Measurements from ENCODE around the gene IL6ST.

The IL6ST gene

DNA sequence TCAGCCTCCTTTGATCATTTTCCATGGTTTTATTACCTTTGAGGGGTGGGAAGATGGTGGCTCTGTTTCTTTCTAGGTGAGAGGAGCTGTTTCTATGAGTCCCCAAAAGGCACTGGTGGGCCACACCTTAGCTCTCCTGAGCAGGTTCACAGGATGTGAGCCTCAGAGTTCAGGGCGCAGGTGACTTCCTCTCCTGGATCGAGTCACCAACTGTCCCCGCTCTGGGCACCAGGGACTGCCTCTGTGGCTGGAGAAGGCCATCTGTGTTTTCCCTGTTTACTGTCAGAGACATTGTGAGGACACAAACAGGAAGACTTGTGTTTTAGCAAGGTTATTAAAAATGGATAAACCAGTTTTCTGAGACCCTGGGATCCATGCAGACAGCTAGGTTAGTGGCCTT lies 75.1 kb downstream of the IL6ST start:
- no peak for DNase-seq (ENCODE audit: low read depth)

DNA sequence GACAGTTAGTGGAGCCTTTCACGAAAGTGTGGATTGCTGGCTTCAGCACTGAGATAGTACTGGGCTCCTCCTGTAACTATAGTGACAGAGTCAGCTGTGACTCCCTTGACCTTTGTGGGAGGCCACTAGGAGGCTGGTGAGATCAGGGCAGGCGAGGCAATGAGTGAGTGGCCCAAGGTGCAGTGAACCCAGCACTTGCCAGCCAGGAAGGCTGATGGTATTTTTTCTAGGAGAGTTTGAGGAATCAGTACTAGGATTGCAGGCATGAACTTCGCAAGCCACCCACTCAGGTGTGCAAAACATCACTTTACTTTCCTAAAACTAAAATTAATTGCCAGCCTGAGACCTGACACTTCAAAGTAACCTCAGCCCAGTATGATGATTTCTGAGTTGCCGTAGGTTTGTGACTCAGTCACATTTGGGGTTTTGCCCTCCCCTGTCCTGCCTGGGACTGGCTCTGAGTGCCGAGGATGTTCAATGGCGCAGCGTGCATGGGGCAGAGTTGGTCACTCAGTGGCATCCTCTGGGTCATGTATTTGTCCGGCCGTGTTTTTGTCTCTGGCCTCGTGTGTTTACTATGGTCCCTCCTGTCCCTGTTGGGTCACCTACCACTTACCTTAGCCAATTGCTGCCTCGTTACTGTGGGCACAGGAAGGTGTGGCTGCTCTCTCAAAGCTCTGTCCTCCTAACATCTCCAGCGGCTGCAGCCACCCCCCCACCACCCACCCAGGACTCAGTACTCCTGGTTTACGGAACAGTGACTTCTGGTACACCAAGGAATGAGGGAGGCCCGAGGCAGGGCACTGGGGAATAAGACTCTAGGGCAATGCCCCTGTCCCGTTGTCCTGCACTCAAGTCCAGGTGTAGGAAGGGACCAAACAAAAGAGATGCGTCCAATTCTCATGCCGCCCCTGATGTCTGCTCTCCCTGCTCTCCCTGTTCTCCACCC lies 76.4 kb downstream of the IL6ST start:
- DNase-seq (ENCODE audit: low read depth): no peak

DNA sequence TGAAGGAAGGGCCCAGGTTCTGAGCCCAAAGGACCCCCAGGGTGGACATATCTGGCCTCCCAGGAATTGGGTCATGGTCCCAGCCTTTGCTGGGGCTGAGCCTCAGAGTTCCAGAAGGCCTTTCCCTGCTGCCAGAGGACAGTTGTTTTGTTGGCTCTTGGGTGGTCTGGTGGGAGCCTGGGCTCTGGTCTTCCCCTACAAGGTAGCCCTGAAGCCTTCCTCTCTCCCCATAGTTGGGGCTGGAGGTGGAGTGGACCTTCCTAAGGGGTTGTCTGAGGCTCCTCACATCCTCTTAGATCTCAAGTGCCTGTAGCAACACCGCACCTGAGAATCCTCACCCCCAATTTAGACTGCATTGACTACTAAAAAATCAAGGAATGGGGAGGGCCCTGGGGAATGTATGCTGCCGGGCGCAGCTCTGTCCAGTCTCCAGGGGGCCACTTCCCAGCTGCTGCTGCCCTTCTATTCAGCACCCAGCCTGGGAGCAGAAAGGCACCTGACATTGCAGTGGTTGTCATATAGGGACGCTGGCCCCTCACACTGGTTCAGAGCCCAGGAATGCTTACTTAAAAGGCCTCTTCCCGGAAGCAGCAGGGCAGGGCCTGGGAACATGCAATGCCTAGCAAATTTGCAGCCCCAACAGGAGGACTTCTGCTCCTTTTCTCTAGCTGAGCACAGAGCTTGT lies 77.2 kb downstream of the IL6ST start:
- no peak for DNase-seq (ENCODE audit: low read depth)

DNA sequence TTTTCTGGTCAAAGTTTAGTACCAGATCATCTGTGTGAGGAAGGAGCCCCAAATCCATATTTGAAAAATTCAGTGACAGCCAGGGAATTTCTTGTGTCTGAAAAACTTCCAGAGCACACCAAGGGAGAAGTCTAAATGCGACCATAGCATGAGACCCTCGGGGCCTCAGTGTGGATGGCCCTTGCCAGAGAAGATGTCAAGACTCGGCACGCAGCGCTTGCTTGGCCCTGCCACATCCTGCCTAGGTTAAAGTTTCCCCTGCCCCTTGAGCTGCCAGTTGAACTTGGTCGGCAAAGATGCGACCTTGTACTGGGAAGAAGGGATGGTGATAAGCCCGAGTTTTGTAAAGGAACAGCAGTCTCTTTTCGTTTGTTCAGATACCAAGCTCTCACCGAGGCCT lies 77.8 kb downstream of the IL6ST start:
- no peak for DNase-seq (ENCODE audit: low read depth)

DNA sequence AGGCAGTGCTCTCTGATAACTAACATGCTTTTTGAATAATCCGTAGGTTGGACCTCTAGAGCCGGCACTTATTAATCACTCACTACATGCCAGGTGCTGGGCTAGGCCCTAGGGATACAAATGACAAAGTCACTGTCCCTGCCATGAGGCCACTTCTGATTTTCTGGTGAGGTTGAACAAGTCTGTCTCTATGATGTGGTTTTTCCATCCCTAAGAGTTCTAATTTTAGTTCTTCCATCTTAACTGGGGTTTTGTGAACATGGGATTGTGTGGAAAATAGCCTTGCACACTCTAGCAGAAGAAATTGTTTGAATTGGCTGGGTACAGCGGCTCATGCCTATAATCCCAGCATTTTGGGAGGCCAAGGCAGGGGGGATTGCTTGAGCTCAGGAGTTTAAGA lies 79.0 kb downstream of the IL6ST start:
- DNase-seq (ENCODE audit: low read depth): no peak

DNA sequence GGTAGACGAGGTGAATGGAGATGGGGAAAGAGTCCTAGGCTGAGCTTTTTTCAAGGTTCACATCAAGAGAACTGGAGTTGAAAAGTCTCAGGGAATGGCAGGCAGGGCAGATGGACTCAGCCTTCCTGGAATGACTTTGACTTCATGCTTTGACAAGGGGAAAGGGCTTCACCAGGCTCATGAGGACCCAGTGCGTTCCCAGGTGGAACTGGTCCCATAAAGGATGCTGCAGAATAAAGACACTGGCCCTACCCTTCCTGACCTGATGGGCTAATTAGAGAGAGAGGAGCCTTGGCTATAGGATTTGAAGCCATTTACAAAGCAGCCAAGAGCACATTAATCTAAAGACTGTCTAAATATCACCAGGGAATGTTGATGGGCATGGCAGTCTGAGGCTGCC lies 79.8 kb downstream of the IL6ST start:
- DNase-seq (ENCODE audit: low read depth): no peak

DNA sequence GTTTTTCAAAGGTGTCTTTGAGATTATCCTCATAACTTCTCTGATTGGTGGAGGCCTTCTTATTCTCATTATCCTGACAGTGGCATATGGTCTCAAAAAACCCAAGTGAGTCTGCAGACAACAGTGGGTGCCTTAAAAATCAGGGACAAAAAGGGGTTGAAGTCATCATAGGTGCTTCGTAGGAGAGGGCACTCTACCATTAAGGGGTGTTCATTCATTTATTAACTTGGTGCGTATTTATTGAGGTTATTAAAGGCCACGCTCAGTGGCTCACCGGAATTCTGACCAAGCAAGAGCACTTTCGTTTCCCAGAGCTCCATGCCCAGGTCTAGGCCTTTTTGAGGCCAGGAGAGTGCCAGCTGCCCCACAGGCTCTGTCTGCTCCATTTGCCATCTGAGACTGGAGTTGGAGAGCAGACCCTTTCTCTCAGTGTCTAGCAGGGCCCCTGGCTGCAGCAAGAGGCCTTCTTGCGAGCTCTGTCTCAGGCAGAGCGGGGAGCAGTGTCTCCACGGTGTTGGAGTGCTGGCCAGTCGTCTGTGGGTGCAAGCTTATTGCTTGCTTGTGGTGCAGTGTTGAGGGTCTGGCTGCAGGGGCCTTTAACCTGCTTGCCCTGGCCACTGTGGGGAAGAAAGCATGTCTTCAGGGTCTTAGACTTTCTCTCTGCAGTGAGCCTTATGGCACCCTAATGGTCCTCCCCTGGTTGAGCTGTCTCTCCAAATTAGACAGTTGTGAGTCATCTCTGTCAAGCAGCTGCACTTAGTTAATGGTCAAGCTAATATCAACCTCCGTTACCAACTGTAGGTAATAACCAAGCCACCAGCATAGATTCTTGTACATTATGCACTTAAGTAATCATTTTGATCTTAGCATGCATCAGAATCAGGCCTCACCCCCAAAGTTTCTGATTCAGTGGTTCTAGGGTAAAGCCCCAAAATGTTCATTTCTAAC lies 81.0 kb downstream of the IL6ST start:
- no peak for DNase-seq (ENCODE audit: low read depth)

DNA sequence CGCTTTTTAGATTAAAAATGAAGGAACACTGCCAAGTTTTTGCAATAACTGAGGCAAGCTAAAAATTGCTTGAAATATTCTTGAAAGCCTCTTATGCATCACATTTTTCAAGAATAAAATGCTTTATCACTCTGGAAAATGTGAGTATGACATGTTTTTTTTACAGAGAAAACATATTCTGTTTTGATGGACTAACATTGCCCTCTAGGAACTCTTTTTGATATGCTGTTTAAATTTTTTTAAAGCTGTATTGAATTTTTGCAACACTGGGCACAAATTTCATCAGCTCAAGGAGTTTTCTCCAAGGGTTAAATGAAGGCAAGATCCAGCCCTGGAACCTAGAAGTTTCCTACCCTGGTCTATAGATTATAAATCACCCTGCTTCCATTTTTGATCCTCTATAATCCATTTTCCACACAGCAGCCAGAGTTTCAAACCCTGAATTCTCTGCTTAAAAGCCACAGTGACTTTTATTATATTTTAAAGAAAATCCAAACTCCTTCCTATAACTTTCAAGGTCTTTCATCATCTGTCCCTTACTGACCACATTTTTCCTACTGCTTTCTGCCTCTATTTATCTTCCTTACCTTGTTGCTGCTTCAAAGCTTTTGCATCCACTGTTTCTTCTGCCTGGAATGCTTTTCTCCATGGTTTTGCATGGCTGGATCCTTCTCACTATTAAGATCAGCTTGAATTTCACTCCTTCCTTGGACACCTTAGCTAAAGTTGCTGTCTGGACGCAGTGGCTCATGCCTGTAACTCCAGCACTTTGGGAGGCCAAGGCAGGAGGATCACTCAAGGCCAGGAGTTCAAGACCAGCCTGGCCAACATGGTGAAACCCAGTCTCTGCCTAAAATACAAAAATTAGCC lies 82.7 kb downstream of the IL6ST start:
- DNase-seq (ENCODE audit: low read depth): no peak

DNA sequence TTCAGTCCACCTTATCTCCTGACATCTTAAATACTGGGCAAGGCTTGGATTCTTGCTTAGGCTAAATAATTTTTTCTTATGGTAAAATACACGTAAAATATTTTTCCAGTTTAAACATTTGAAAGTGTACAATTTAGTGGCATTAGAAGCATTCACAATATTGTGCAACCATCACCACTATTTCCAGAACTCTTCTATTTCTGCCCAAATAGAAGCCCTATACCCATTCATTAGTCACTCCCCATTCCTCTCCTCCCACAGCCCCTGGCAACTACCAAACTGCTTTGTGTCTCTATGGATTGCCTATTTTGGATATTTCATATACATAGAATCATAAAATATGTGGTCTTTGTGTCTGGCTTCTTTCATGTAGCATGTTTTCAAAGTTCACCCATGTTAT lies 86.0 kb downstream of the IL6ST start:
- no peak for DNase-seq (ENCODE audit: low read depth)

DNA sequence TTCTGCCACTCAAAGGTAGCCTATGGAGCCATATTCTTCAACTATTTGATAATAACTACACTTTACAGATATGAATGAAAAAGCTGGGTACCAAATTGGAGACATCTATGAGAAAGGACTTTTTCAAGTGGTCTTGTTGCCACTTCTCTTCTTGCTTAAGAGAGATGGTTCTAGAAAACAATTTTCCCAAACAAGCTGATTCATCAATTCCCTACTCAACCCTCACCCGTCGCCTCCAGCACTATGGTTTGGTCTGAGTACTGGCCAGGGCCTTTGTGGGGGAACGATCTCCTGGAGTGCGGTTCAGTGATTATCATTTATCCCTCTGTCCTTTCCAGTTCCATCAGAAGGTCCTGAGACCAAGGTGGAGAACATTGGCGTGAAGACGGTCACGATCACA lies 86.8 kb downstream of the IL6ST start:
- DNase-seq (ENCODE audit: low read depth): no peak

DNA sequence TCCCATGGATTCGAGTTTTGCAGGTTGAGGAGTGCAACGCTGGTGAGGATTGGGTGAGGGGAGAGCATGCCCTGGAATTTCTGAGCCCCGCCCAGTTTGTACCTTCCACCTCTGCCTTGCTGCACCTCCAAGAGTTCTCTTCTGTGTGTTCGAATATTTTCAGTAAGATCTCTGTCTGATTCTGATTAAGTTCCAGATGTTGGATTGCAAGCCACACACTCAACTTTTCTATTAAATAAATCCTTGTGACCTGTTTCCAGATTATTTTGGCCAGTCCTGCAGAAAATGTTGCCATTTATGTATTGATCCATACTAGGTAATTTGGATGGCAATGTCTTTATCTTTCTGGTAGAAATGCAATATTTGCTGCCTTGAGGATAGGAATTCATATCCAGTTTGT lies 89.5 kb downstream of the IL6ST start:
- no peak for DNase-seq (ENCODE audit: low read depth)

DNA sequence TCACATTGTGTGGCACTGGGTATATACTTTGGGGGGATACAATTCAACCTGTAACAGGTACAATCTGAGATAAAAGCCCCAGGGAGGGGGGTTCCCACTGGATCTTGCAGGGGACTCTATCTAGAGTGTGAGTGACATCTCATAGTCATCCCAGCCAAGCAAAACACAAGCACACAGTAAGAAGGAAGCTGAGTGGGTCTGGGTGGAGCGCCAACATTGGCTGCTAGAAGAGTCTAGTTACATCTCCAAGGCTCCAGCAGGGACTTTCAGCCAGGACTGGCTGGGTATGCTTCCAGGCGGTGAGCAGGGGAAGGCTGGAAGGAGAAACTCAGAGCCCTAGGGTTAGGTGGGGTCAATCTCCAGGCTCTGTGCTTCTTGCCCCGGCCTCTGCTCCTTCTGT lies 90.6 kb downstream of the IL6ST start:
- no peak for DNase-seq (ENCODE audit: low read depth)

DNA sequence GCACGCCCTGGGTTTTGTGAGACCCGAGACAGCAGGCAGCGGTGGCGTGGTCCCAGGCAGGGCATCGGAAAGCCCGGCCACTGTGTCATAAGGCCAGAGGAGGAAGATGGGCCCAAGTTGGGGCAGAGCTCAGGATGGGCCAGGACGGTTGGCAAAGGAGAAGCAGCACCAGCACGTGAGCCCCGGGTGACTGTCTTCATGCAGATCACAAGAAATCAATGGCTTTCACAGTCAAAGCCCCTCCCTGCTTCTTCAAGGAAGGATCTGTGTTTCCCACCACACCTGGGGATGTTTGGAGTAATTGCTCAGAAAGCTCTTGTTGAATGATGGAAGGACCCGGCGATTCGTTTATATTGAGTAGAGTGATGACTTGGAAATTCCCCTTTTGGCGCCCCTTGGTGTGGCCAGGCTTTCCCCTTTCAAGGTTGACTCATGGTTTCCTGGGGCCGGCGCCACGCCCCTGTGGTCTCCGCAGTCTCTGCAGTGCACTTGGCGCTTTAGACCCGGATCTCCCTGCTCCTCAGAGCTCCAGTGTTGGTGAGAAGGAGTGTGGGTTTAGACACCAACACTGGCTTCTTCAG lies 91.6 kb downstream of the IL6ST start:
- peak; percentile 7 for DNase-seq (ENCODE audit: low read depth)

DNA sequence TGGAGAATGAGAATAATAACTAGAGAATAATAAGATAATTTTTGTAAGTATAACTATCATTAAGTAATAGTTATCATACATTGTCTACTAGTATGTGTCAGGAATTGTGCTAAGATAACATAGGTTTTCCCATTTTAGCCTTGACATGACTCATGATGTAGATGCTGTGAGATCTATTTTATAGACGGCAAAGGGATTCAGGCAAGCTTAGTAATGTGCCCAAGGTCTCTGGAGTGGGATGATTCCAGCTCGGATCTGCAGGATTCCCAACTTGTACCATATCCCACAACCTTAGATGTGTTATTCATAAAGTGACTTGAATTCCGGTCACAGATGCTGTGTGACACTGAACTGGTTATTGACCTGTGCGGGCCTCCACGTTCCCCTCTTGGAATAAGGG lies 92.1 kb downstream of the IL6ST start:
- DNase-seq (ENCODE audit: low read depth): no peak

DNA sequence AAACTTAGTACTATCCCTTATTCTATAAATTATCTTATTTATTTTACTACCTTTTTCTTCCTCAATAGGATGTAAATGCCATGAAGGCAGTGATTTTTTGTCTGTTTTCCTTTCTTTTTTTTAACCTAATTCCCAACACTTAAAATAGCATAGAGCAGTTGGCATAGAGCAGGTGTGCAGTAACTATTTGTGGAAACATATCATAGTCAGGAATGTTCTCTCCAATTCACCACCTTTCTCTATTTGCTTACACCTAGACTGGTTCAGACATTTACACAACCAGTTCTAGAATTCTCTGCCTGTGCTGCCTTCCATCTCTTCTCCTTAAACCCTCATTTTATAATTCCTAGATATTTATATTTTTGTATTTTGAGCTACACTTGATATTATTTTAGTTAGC lies 94.0 kb downstream of the IL6ST start:
- no peak for DNase-seq (ENCODE audit: low read depth)

DNA sequence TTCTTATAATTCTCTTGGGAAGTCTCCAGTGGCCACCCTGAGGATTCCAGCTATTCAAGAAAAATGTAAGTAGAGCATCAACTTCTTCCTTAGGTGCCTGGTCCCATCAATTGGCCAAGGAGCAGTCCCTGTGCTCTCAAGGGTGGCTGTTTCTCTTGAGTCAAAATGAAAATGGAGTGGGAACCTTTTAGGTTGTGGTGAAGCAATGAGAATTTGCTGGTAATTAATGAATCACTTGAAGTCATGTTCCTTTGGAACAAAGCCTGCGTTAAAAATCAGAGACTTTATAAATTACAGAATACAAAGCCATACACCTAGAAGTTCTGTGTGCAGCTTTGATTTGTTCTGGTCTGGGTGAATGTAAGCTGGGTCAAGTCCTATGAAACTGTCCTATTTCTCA lies 94.7 kb downstream of the IL6ST start:
- DNase-seq (ENCODE audit: low read depth): no peak

DNA sequence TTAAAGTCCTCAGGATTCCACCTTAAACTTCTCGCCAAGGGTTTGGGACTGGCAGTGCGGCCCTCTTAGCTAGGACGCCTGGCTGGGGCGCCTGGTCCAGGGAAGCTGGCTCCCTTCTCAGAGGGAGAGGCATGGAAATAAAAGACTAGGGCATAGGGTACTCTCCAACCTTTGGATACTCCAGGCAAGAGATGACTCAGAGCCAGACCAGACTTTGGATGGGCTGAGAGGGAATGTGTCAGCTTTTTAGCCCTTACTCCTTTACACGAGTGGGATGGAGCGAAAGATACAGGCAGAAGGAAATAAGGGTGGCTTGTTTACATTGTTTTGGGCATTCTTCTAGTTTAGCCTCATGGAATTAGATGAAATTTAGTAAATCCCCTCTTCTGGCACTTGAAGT lies 95.4 kb downstream of the IL6ST start:
- DNase-seq (ENCODE audit: low read depth): no peak

DNA sequence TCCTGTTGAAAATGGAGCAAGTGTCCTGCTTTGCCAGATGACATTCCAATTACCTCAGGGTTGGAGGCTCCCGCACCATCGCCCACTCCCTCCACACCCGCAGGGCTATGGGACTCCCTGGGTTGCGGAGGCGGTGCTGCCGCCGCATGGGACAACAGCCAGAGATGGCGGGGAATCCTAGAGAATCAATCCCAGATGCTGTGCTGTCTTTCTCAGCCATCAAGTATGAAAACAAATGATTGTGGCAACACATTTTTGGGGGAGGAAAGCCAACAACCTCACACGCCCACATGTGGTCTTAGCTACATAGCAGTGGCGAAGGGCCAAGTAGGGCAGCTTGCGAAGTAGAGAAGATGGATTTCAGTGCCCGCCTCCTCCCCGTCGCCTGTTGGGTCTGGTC lies 96.9 kb downstream of the IL6ST start:
- DNase-seq (ENCODE audit: low read depth): no peak

DNA sequence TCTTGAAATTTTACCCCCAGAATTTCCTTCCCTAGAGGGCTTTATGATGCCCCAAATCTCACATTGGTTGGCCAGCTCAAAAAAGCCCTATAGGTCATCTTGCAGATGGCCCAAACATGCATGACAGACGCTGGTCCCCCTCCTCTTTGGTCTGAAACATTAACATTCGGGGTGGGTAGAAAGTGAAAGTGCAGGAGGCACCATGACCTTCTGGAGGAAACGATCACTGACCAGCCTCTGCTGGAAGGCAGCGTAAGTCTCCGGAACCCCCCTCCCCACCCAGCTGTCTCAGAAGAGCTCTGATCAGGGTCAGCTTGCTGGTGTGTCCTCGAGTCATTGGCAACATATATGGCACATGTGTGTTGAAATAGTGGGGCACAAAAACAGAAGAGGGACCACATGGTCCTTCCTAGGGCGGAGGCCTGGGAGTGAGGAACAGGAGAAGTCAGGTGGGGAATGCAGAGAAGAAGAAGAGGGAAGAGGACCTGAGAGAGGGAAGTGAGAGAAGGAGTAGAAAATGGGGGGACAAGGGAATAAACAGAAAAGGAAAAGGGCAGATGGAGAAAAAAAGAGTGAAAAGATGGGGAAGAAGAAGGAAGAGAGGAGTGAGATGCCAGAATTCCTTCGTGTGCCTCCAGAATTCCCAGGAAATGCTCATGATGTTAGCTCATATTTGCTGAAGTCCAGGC lies 97.4 kb downstream of the IL6ST start:
- DNase-seq (ENCODE audit: low read depth): no peak

DNA sequence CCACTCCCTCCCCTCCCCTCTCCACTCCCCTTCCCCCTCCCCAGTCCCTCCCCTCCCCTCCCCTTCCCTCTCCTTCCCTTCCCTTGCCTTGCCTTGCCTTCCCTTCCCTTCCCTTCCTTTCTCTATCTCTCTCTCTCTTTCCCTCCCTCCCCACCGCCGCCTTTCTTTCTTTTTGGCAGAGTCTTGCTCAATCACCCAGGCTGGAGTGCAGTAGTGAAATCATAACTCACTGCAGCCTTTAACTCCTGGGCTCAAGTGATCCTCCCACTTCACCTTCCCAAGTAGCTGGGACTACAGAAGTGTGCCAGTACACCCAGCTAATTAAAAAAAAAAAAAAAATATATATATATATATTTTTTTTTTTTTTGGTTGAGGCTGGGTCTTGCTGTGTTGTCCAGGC lies 98.1 kb downstream of the IL6ST start:
- DNase-seq (ENCODE audit: low read depth): no peak
